ENCODE measurements around the gene AMBRA1.
A peak's percentile ranks its signal among the peaks of the same experiment; 100 is the strongest.

AMBRA1 gene

DNA sequence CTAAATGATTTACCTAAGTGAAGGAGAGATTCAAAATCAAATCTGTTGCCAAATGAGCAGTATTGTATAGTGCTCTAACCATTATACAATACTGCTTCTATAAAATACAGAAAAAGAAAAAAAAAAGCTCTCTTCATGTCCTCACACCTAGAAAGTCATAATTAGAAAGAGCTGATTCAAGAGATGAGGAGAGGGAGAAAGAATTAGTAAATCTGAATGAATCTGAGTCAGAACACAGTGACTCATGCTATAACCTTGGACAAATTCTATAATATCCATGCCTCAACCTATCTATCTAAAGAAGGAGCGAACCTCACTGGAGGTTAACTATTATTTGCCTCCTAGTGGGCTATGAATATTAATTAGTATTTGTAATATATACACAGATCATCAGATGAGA lies 29.4 kb downstream of the AMBRA1 start:
- no peak for DNase-seq

DNA sequence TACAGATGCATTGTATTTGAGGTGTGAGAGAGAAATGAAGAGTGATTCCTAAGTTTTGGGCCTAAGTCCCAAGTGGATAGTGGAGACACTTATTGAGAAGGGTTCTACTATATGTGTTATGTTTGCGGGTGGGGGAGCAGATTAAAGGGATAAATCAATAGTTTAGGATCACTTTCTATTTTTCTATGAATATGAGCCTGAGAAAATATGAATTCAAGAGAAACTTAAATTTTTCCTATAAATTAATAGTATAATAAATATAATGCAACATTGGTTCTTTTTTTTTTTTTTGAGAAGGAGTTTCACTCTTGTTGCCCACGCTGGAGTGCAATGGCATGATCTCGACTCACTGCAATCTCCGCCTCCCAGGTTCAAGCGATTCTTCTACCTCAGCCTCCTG lies 31.3 kb downstream of the AMBRA1 start:
- DNase-seq, result no peak

DNA sequence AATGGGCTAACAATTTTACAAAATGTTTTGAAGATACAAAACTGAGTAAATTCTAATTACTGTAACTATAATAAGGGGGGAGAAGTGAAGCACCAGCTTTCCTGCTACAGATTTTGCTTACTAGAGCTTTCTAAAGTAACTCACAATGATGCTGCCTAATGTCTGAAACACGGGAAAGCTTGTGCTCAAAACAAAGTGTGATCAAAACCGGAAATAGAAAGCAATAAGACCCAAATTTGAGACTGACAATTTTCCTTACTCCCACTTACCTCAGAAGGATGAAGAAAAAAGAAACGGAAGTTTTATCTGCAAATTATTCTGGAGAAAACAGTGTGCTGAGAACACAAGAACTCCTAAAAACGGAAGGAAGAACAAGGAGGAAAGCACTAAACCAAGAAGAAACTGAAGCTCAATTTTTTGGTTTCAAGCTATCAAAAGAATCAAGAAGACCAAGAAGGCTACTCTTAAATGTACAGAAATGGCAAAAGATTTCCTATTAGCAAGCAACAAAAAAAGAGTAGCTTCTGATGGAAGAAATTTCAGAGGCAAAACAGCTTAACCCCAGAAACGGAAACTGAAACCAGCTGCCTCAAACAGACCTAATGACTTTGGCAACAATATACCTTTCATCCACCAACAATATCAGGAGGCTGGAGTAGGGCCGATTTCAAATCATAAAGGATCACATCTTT lies 33.4 kb downstream of the AMBRA1 start:
- DNase-seq, result no peak

DNA sequence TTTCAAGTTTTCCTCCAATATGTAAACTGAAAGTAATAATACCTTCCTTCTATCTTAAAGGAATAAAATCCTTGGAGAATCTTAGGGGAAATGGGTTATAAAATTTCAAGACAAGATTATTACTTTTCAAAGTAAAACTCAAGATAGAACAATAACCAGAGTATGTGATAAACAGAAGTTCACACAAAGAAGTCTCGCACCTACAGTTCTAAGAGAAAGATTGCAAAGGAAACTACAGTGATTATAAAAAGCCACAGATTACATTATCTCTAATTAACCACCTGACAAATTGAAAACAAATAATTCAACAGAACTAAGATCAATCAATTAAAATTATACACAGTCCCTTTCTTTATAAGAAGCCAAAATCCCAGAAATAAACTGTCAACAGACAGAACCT lies 34.0 kb downstream of the AMBRA1 start:
- DNase-seq, result no peak

DNA sequence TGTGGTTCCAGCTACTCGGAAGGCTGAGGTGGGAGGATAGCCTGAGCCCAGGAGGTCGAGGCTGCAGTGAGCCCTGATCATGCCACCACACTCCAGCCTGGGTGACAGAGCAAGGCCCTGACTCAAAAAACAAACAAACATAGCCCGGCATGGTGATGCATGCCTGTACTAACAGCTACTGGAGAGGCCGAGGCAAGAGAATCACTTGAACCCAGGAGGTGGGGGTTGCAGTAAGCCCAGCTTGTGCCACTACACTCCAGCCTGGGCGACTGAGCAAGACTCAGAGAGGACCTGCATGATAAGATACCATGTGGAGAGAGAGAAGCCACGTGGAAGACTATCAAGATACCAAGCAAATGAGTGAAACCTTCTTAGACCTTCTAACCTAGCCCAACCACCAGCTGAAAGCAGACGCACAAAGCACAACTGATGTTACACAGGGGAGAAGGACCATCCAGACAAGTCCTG lies 36.1 kb downstream of the AMBRA1 start:
- no peak for DNase-seq

DNA sequence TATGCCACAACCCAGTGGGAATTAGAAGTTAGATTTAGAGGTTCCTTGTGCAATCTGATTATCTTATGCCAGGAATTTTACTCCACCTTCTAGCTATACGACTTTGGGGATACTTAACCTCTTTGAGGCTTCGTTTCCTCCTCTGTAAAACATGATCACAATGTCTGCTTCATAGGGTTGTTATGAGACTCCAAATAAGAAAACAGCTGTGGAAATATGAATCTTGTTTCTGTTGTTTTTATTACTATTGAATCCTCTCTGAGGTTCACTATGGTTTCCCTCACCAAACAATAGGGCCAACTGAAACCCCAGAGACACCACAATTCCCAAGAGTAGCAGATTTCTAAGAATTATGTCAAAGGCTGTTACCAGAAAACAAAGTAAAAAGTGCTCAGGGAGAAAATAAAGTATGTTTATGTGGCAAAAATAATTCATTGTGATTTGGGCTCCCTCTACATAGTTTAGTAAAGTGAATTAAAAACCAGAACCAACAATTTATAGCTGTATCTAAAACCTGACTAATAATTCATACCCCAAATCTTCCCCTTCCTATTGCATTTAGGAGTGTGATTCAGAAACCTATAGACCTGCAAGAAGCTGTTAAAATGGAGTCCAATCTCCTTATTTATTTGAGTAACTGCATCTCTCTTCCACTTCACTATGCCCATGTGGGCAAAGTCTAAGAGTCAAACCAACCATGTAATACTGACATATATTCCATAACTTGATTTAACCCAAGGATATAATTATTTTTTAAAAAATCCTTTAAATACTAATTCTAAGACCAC lies 38.4 kb downstream of the AMBRA1 start:
- DNase-seq, result no peak

DNA sequence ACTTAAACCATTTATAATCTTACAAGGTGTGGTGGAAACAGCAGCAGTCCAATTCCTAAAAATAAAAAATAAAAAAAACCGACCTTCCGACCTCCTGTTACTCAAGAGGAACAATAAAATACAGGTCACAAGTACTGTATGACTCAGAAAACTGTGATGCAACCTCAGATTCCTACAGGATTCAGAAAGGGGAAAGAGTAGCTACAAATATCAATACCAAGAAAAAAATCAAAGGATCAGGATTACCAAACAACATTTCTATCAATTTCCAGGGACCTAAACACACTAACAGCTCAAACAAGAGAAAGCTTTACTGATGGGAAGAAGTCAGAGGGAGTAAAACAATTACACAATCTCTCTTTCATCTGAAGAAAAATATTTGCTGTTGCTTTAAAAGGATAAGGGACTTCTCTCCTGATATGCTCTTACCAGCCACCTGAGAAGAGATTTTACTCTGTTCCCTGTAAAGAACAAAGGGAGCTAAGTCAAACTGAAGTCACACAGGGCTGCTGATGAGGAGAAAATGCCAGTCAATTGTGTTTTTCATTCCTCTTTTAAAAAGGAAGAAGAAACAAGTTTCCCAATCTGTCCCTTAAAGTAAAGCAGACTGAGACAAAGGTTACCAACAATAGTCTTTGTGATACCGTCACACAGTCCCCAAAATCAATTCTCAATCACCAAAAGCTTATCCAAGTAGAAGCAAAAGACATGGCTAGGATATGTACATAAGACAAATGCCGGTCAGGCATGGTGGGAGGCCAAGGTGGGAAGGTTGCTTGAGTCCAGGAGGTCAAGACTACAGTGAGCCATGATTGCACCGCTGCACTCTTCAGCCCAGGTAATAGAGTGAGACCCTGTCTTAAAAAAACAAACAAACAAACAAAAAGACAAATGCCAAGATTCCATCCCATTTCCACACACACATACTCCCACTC lies 39.3 kb downstream of the AMBRA1 start:
- DNase-seq, result no peak

DNA sequence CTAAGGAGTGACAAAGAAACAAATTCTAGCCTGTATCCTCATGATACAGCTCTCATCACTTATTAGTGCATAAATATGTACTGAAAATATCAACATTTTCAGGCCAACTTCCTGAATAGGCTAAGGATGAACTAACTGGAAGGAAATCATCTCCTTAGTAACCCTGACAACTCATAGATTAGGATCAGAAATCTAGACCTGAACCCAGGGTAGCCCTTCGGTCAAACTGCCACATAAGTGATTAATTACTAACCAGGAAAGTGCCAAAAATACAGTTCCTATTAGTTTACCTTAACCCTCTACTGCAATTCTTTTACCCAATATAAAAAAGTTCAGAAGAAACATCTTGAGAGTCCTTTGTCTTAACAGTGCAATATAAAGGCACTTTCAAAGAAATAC lies 40.0 kb downstream of the AMBRA1 start:
- no peak for DNase-seq

DNA sequence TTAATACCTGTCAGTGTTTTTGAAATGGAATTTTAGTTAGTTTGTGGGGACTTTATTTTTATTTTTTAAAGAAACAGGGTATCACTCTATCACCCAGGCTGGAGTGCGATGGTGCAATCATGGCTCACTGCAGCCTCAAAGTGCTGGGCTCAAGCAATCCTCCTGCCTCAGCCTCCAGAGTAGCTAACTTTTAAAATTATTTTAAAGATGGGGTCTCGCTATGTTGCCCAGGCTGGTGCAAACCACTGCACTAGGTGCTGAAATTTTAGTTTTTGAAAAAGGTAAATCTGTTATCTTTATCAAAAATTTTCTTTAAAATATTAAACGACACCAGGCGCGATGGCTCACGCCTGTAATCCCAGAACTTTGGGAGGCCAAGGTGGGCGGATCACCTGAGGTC lies 42.6 kb downstream of the AMBRA1 start:
- DNase-seq, result no peak

DNA sequence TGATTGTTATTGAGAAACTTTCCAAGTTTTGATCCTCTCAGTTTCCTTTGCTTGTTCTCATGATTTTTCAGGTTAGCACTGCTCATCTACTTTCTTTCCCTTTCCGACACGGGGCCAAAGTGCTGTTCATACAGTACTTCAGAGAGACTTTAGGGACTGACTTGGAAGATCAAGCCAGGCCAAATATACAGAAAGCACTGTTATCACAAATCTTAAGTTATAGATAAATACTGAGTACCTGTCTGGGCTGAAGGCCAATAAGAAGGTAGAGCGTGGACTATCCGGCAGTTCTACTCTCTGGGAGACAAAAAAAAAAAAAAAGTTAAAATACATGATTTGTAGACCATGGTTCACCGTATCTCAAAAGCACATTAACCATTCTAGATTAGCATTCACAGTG lies 46.2 kb downstream of the AMBRA1 start:
- DNase-seq, result no peak

DNA sequence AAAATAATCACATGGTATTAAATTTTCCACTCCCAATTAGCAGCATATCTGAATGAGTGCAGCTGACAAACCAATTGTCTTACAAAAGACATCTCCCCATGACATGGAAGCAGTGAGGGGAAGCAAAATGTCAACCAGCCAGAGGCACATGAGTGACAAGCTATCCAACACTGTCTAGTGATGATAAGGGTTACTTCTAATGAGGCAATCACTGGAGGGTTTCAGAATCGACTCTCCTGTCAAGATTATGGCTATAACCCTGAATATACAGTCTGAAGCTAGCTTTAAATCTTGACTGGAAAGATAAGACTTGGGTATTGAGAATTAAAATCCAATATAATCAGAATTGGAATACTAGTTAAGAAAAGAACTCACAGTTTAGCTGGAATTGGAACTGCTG lies 50.3 kb downstream of the AMBRA1 start:
- no peak for DNase-seq

DNA sequence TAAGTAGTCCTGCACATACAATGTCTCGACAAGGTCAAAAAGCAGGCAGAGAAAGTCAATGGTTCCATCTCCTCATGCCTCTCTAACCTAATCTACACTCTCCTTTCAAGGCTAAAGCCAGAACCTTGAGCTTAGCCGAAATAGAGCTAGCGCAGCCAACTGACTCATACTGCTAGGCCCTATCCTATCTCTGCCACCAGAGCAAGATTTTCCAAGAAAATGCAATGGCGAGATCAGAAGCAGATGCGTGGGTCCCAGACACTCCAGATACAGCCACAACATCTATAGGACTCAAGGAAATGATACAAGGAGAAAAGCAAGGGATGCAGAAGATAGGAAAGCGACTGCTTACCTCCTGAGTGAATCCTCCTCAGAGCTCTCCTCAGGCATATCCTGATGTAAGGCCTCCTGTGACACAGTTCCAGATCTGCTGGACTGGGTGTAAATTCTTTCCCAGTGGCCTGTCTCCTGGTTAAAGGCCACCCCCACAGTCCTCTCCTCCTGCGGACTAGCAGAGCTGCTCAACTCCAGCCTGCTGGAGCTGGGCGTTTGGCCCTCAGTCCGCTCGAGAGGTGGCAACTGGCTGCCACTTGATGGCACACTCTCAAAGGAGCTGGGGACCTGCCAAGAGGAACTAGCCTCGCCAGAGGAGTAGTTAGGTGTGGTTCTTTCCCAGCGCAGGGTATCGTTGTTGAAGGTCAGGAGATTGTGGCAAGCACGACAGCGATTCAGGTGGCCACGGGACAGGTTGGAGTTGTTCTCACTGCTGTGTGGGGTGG lies 52.0 kb downstream of the AMBRA1 start:
- no peak for DNase-seq

DNA sequence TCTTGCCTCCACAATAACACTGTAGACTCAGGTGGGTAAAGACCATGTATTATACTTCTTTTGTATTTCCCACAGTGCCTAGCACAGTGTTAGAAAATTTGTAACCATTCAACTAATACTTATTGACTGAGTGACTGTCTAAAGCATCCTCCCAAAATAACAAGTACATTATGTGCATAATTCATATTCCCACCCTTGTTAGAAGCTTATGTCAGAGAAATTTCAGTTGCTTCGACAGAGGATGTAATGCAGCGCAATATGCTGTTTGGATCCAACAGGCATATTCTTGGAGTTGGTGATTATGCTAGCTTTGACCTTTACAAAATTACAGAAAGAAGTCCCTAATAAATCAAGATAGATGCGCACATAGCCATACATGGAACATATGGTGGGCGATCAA lies 53.0 kb downstream of the AMBRA1 start:
- DNase-seq, result no peak

DNA sequence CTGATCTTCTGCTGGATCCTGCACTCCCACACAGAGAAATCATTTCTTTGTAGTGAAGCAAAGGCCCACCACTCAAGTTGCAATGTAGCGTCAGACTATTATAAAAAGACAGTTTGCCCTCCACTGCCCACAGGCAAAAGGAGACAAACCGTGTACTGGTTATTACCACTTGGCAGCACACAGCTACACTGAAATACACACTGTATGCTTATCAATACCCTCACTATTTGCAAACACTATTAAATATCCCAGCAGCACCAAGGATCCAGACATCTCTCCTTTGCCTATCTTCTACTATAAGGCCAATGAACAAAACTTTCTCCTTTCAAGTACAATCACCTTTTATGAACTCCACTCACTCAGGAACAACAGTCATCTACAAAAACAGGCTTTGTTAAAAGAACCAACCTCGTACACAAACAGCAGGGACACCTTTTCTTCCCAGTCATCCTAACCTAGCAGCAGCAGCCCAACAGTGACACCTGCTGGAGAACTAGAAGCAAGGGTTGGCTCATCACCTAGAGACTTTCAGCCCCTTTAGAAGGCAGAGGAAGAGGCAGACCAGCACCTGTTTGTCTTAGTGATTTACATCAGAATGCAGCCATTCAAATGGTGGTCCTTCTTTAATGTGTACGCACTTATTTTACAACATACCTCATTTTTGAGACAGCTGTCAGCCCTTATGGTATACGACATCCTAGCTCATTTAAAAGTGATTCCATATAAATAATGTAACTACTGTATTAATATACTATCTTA lies 56.1 kb downstream of the AMBRA1 start:
- DNase-seq, result peak; percentile 5 to 32 (median 10)

DNA sequence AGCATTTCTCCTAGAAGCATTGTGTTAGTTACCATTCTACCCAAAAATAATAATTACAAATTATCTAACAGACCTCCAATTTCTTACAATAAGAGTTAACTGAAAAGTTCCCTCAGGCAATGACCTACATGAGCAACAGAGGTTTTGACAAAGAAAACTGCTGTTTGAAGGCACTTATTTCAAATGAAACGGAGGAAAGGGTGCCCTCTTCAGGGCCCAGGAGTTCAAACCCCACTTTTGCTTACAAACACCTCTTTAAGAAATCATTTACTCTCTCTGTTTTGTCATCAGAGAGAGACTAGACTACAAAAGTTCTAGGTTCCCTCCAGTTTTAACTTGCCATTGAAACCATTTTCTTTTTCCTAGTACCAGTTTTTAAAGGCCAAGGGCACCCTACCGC lies 56.7 kb downstream of the AMBRA1 start:
- DNase-seq, result no peak

DNA sequence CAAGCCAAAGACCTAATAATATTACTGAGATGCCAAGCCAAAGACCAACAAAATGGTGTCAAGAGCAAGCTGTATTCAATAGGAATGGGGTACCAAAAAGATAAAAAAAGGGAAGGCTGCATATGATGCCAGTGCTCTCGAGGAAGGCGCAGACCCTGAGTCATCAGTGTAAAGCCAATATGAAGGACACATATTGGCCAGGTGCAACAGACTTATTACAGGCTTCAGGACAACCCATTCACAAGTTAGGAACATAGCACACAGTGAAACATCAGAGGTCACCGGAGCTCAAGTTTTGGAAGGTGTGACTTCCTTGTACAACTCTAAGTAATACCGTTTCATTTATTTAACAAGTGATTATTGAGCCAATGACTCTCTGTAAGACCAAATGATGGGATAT lies 58.1 kb downstream of the AMBRA1 start:
- DNase-seq, result no peak

DNA sequence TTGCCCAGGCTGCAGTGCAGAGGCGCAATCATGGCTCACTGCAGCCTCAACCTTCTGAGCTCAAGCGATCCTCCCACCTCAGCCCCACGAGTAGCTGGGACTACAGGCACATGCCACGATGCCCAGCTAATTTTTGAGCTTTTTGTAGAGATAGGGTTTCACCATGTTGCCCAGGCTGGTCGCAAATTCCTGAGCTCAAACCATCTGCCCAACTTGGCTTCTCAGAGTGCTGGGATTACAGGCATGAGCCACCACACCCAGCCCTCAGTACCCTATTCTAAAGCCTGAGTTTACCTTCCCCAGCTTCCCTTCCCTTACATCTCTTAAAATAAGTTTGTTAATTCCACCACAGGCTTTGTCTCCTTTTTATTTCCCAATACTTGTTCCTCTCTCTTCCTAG lies 59.1 kb downstream of the AMBRA1 start:
- DNase-seq, result no peak

DNA sequence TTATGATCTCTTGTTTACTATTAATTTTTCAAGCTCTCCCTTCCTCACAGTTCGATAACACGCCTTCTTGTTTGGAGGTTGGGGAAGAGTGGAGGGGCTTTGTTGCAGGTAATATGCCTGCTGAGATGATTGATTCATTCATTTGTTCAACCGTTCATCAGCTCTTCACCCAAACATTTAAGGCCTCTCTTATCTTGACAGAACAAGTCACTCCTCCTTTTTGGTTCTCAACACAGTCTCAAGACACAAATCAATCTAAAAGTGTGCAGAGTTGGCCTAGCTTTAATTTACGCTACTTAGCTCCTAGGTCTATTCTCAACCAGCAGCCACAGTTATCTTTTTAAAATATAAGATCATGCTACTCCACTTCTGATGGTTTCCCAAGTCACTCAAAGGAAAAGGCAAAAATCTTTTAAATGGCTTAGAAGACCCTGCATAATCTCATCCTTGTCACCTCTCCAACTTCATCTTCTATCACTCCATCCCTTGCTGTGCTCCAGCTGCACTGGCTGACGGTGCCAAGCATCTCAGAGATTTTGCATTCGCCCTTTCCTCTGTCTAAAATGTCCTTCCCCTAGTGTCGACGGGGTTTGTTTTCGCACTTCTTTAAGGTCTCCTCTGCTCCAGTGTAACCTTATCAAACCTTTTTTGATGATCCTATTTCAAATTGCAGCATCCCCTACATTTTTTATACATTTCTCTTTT lies 60.3 kb downstream of the AMBRA1 start:
- no peak for DNase-seq

DNA sequence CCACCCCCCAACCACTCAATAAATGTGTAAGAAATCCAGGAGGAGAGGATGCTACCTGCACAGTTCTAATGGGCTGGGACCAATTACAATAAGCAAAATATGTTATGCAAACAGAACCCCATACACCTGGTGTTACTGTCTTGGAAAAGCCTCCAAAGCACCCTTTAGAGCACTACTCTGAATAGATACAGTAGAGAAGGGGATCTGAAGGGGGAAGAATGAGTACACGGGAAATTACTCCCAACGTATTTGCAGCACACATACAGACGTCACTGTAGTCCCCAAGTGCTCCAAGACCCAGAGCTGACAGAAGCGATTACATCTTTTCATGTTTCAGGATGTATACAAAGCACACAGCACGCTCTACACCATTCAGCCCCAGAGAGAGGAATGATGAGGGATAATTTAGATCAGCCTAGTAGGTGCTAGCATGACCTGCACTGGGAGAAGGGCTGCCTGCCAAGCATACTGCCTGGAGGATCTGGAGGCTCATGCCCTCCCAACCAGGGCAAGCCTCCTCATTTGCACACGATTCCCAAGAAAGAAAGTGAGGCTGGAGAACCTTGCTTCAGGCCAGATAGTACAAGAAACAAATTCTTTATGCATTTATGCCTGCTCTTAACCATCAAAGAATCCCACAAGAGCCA lies 63.8 kb downstream of the AMBRA1 start:
- DNase-seq, result no peak

DNA sequence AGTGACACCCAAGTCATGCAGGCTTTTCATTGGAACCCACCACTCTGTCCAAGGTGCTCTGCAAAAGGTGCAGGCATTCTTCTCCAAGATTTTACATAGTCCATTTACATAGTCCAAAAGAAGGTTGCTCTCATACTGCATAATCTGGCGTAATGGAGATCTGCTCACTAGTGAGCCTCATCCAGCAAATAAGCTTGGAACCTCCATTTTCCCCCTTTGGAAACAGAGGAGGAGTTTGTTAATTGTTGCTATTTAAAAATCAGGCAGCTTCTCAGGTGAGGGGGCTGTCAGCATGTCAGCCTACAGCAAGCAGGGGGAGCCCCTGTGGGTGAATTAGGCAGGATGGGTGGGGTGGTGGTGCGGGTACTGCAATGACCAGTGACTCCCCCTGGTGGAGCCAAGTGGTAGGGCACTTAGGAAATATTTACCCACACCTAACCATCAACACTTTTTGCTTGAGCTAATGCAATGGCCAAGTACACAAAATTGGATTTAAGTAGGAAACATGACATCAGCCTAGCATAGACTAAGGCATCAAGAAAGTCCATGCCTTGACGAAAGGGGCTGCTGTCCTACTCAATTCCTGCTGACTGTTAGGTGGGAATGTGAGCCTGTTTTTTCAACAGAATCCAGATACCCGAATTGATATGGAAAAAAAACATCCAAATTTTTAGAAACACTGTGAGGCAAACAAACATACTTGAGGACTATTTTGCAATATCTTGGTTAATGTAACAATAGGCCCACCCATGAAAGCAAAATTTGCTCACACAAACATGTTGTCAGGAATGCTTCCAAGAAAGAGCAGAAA lies 64.5 kb downstream of the AMBRA1 start:
- DNase-seq, result peak; percentile 57 to 64 (median 61)

All from activated CD4-positive, CD25-positive, alpha-beta regulatory T cell (primary cell).